Measurements from ENCODE around the gene MEI4. TPM values are rescaled to one million over a fixed set of nuclear protein-coding genes. Genes with fewer than 3 reads are reported as not detected.

The MEI4 gene
- polyA plus RNA-seq, 1 donor (not counting 4 experiments of a cell fraction or from before 2014, with no cell fraction given): 0.01 TPM

DNA sequence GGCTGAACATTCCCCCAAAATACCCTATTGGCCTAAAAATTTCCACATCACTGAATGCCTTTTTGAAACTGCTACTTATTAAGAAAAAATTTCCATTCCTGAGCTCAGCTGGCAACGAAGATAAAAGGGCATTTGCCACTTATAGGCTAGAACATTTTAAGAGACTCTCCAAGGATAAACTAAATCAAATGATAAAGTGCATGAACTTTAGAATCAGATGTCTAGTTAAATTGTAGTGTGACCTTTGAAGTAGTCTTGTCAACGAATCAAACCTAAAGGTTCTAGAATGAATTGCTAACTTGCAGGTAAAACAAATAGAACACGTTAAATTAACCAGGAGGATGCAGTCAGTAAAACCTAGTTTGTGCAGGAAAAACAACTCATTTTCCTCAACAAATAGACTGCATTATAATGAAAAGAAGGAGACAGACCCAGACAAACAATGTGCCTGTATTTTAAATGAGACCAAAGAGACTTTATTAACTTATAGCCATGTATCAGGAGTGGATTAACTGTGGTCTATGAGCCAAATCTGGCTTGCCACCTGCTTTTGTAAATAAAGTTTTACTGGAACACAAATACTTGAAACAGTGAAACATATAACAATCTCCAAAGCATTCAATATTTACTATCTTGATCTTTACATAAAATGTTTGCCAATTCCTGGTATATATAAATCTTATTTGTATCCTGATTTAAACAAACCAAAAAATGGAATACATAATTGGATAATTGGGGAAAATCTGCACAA lies 184.4 kb downstream of the MEI4 start:
- FAIRE-seq (no peak), DNase-seq (ENCODE audit: low read depth, low spot score) (no peak)
- Histone ChIP-seq H3K4me1 (ENCODE audit: control insufficient read depth, extremely low read depth, insufficient read depth, low read length) (no peaks in the 10 kb centered on the region), H3K4me3 (ENCODE audit: control insufficient read depth in 2 of 3, extremely low read depth in 1 of 3, insufficient read depth in 2 of 3, low read depth in 1 of 3, low read length in 3 of 3) (no peak overlapping the region), H3K9me1 (ENCODE audit: control insufficient read depth, extremely low read depth, insufficient read depth, low read length) (no peaks in the 10 kb centered on the region), H3K36me3 (ENCODE audit: control insufficient read depth in 2 of 2, extremely low read depth in 1 of 2, insufficient read depth in 2 of 2, low read length in 2 of 2) (no peaks in the 10 kb centered on the region), H3K27ac (ENCODE audit: control insufficient read depth, insufficient read depth, low read length) (no peak overlapping the region), H3K9me3 (ENCODE audit: control insufficient read depth, low read depth, low read length) (no peaks in the 10 kb centered on the region), H4K20me1 (ENCODE audit: control insufficient read depth, extremely low read depth, insufficient read depth, low read length) (no peaks in the 10 kb centered on the region), H3K9ac (ENCODE audit: control insufficient read depth, extremely low read depth, insufficient read depth, low read length) (no peak overlapping the region), H3K79me2 (ENCODE audit: control insufficient read depth, insufficient read depth, low read length) (no peaks in the 10 kb centered on the region), H2AFZ (ENCODE audit: control insufficient read depth, low read length) (no peak overlapping the region), H3K27me3 (ENCODE audit: control insufficient read depth, extremely low read depth, insufficient read depth, low read length) (no peaks in the 10 kb centered on the region), H3K4me2 (ENCODE audit: control insufficient read depth, extremely low read depth, insufficient read depth, low read depth, low read length) (no peak overlapping the region)
- TF ChIP-seq EZH2 (IDR thresholded peaks at IDR 0.05; ENCODE audit: low read length) (no peak), CTCF (optimal IDR thresholded peaks at IDR 0.05 in 1 of 3, IDR thresholded peaks at IDR 0.05 in 1 of 3, conservative IDR thresholded peaks at IDR 0.05 in 1 of 3; ENCODE audit: extremely low read depth in 1 of 3, insufficient read depth in 2 of 3, low read length in 3 of 3) (no peak)
- dilution Hi-C loops (cut with MboI; ENCODE audit: extremely low pct_ligation_motif_present, low sequenced_read_pairs): no loop called here

GRCh38 chr6:77839292-77839691 lies 186.5 kb downstream of the MEI4 start:
- DNase-seq (ENCODE audit: low read depth, low spot score) (no peak), FAIRE-seq (no peak)
- no peak overlapping the region for H2AFZ ChIP-seq (ENCODE audit: control insufficient read depth, low read length)
- H3K9me3 ChIP-seq (ENCODE audit: control insufficient read depth, low read depth, low read length): no peaks in the 10 kb centered on the region
- no peak overlapping the region for H3K9ac ChIP-seq (ENCODE audit: control insufficient read depth, extremely low read depth, insufficient read depth, low read length)
- H3K79me2 ChIP-seq (ENCODE audit: control insufficient read depth, insufficient read depth, low read length): no peaks in the 10 kb centered on the region
- no peak overlapping the region for H3K27ac ChIP-seq (ENCODE audit: control insufficient read depth, insufficient read depth, low read length)
- no peaks in the 10 kb centered on the region for H3K27me3 ChIP-seq (ENCODE audit: control insufficient read depth, extremely low read depth, insufficient read depth, low read length)
- dilution Hi-C loops (cut with MboI; ENCODE audit: extremely low pct_ligation_motif_present, low sequenced_read_pairs): no loop called here
- no peak overlapping the region for H3K4me2 ChIP-seq (ENCODE audit: control insufficient read depth, extremely low read depth, insufficient read depth, low read depth, low read length)
- H3K9me1 ChIP-seq (ENCODE audit: control insufficient read depth, extremely low read depth, insufficient read depth, low read length): no peaks in the 10 kb centered on the region
- no peaks in the 10 kb centered on the region for H3K4me1 ChIP-seq (ENCODE audit: control insufficient read depth, extremely low read depth, insufficient read depth, low read length)
- no peak overlapping the region for H3K4me3 ChIP-seq (ENCODE audit: control insufficient read depth in 2 of 3, extremely low read depth in 1 of 3, insufficient read depth in 2 of 3, low read depth in 1 of 3, low read length in 3 of 3)
- TF ChIP-seq CTCF (optimal IDR thresholded peaks at IDR 0.05 in 1 of 3, IDR thresholded peaks at IDR 0.05 in 1 of 3, conservative IDR thresholded peaks at IDR 0.05 in 1 of 3; ENCODE audit: extremely low read depth in 1 of 3, insufficient read depth in 2 of 3, low read length in 3 of 3) (no peak), EZH2 (IDR thresholded peaks at IDR 0.05; ENCODE audit: low read length) (no peak)
- H4K20me1 ChIP-seq (ENCODE audit: control insufficient read depth, extremely low read depth, insufficient read depth, low read length): no peaks in the 10 kb centered on the region
- H3K36me3 ChIP-seq (ENCODE audit: control insufficient read depth in 2 of 2, extremely low read depth in 1 of 2, insufficient read depth in 2 of 2, low read length in 2 of 2): no peaks in the 10 kb centered on the region

Measured in keratinocyte (primary cell).